CD14-positive monocyte (primary cell): Measurements from ENCODE around the gene ANO7. TPM values are rescaled to one million over a fixed set of nuclear protein-coding genes. Genes with fewer than 3 reads are reported as not detected.

Experiments
- DNase-seq, 3 donors: peaks; one replicate each; pipeline ENCODE4 v3.0.0-alpha.2; 2011 to 2022
- H2AFZ ChIP-seq: 2 replicates; pipeline ENCODE4 v1.6.0; 2012; ENCODE audit warnings: mild to moderate bottlenecking, low read depth, low read length, inconsistent platforms; ENCODE audit not compliant: insufficient read depth, poor library complexity, severe bottlenecking
- H3K27ac ChIP-seq, 2 donors: 1 replicate in 1 of 2; 2 replicates in 1 of 2; pipeline ENCODE4 v1.5.1; 2012 to 2013; ENCODE audit warnings: low read length in 2 of 2, control low read depth in 1 of 2, inconsistent platforms in 1 of 2, low read depth in 1 of 2, mild to moderate bottlenecking in 1 of 2
- H3K27me3 ChIP-seq, 2 donors: one replicate each; pipeline versions ENCODE4 v1.6.0 to v1.6.1; 2011 to 2013; ENCODE audit warnings: low read length in 2 of 2; ENCODE audit not compliant: control insufficient read depth in 2 of 2, insufficient read depth in 2 of 2
- H3K36me3 ChIP-seq, 2 donors: replicated peaks in 1 of 2; 1 replicate in 1 of 2; 2 replicates in 1 of 2; pipeline versions ENCODE4 v1.5.1 to v1.6.1; 2012 to 2013; ENCODE audit warnings: low read length in 2 of 2, control low read depth in 1 of 2, inconsistent platforms in 1 of 2, mild to moderate bottlenecking in 1 of 2; ENCODE audit not compliant: insufficient read depth in 2 of 2, control insufficient read depth in 1 of 2
- H3K4me1 ChIP-seq, 2 donors: 1 replicate in 1 of 2; 2 replicates in 1 of 2; pipeline versions ENCODE4 v1.5.1 to v1.6.1; 2012 to 2013; ENCODE audit warnings: low read length in 2 of 2, control low read depth in 1 of 2, inconsistent platforms in 1 of 2, mild to moderate bottlenecking in 1 of 2, moderate library complexity in 1 of 2; ENCODE audit not compliant: insufficient read depth in 2 of 2, control insufficient read depth in 1 of 2
- H3K4me2 ChIP-seq: replicated peaks from 2 replicates; pipeline ENCODE3; 2012; ENCODE audit warnings: low read length, moderate library complexity, mild to moderate bottlenecking; ENCODE audit not compliant: poor library complexity, severe bottlenecking; ENCODE audit errors: extremely low read depth
- H3K4me3 ChIP-seq, 3 experiments: fragments of 200-600 bp in 1 of 3; sonication (generic) in 1 of 3; replicated peaks in 1 of 3; 1 replicate in 2 of 3; 2 replicates in 1 of 3; pipeline ENCODE4 v1.5.1; 2011 to 2013; ENCODE audit warnings: low read length in 3 of 3, mild to moderate bottlenecking in 3 of 3, control low read depth in 2 of 3, low read depth in 2 of 3, inconsistent platforms in 1 of 3, moderate library complexity in 1 of 3
- H3K79me2 ChIP-seq: 2 replicates; pipeline ENCODE4 v1.6.0; 2012; ENCODE audit warnings: mild to moderate bottlenecking, control low read depth, inconsistent platforms, low read length, moderate library complexity; ENCODE audit not compliant: insufficient read depth
- H3K9ac ChIP-seq: 2 replicates; pipeline ENCODE4 v1.6.0; 2017; ENCODE audit warnings: low read length, mild to moderate bottlenecking; ENCODE audit not compliant: insufficient read depth, poor library complexity, severe bottlenecking
- H3K9me3 ChIP-seq, 2 donors: replicated peaks in 1 of 2; 1 replicate in 1 of 2; 2 replicates in 1 of 2; pipeline versions ENCODE4 v1.5.1 to v1.6.1; 2012 to 2013; ENCODE audit warnings: low read length in 2 of 2, control low read depth in 1 of 2; ENCODE audit not compliant: control insufficient read depth in 1 of 2, insufficient read depth in 1 of 2
- H4K20me1 ChIP-seq: 2 replicates; pipeline ENCODE4 v1.6.0; 2012; ENCODE audit warnings: mild to moderate bottlenecking, low read length, control low read depth, moderate library complexity; ENCODE audit not compliant: insufficient read depth
- H3K27ac Mint-ChIP-seq, 7 donors: one replicate each; pipeline ENCODE4 v1.8.0; 2020; ENCODE audit warnings: mild to moderate bottlenecking in 7 of 7, mixed read lengths in 7 of 7, moderate library complexity in 6 of 7, inconsistent platforms in 2 of 7
- H3K27me3 Mint-ChIP-seq, 3 donors: one replicate each; pipeline ENCODE4 v1.8.0; 2021 to 2022; ENCODE audit warnings: low read depth in 3 of 3, mild to moderate bottlenecking in 3 of 3, mixed read lengths in 3 of 3, moderate library complexity in 3 of 3, inconsistent platforms in 1 of 3
- H3K36me3 Mint-ChIP-seq, 2 donors: one replicate each; pipeline ENCODE4 v1.8.0; 2020; ENCODE audit warnings: mixed read lengths in 2 of 2, inconsistent platforms in 1 of 2, mild to moderate bottlenecking in 1 of 2
- H3K4me1 Mint-ChIP-seq: one replicate; pipeline ENCODE4 v1.8.0; 2020; ENCODE audit warnings: mild to moderate bottlenecking, mixed read lengths
- H3K4me3 Mint-ChIP-seq, 2 donors: one replicate each; pipeline ENCODE4 v1.8.0; 2020; ENCODE audit warnings: mild to moderate bottlenecking in 2 of 2, mixed read lengths in 2 of 2, moderate library complexity in 1 of 2
- H3K9me3 Mint-ChIP-seq, 7 donors: one replicate each; pipeline ENCODE4 v1.8.0; 2020 to 2022; ENCODE audit warnings: mixed read lengths in 7 of 7, mild to moderate bottlenecking in 6 of 7, moderate library complexity in 6 of 7, inconsistent platforms in 2 of 7
- WGBS: methylation state at CpG from one replicate; pipeline ENCODE4 v1.1.5; 2013; ENCODE audit warnings: missing lambda C conversion rate; ENCODE audit not compliant: insufficient coverage; 5-methylcytosine and 5-hydroxymethylcytosine counted together
- intact Hi-C, 2 donors: fragments of 100-400 bp; cut with micrococcal nuclease; formaldehyde crosslinking; loops; one replicate each; pipeline versions ENCODE4 v1.15.0 to v1.15.1; 2023
- polyA plus RNA-seq, 3 donors: library from polyadenylated mRNA; depleted of rRNA in 1 of 3; unstranded in 2 of 3; stranded (reverse) in 1 of 3; fragments of 300-500 nt in 2 of 3; fragments of >200 nt in 1 of 3; fragmentation: Illumina TruSeq in 2 of 3; gene quantifications; 1 replicate in 2 of 3; 2 replicates in 1 of 3; pipeline ENCODE4 v1.2.3, GENCODE V29; 2012 to 2021
- TF ChIP-seq, protein P1 (sequence below): fragments of 200-600 bp; IDR thresholded peaks from one replicate; pipeline ENCODE4 v1.8.0; 2022; ENCODE audit warnings: antibody characterized with exemption, mild to moderate bottlenecking

The ANO7 gene
- polyA plus RNA-seq, 3 donors: 0.03 TPM; not detected in 2

DNA sequence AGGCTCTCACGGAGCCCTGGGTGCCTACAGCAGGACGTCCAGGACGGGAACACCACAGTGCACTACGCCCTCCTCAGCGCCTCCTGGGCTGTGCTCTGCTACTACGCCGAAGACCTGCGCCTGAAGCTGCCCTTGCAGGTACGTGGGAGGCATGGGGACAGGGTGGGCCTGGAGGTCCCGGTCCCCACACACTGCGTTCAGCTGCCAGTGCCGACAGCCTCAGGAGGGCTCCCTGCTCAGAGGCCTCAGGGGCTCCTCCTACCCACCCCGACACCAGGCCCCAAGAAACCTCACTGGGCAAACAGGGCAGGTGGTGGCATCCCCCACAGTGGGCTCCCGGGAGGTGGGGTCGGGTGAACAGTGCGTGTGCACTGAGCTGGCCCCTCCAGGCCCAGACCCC is 10.8 kb downstream of the ANO7 start:
- TF ChIP-seq, protein P1, sequence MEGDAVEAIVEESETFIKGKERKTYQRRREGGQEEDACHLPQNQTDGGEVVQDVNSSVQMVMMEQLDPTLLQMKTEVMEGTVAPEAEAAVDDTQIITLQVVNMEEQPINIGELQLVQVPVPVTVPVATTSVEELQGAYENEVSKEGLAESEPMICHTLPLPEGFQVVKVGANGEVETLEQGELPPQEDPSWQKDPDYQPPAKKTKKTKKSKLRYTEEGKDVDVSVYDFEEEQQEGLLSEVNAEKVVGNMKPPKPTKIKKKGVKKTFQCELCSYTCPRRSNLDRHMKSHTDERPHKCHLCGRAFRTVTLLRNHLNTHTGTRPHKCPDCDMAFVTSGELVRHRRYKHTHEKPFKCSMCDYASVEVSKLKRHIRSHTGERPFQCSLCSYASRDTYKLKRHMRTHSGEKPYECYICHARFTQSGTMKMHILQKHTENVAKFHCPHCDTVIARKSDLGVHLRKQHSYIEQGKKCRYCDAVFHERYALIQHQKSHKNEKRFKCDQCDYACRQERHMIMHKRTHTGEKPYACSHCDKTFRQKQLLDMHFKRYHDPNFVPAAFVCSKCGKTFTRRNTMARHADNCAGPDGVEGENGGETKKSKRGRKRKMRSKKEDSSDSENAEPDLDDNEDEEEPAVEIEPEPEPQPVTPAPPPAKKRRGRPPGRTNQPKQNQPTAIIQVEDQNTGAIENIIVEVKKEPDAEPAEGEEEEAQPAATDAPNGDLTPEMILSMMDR: no peak
- no peak for DNase-seq
- WGBS: 93% methylated on average over 16 of the region's 16 CpGs
- H4K20me1 ChIP-seq: no peaks in the 10 kb centered on the region
- no peak overlapping the region for H3K9ac ChIP-seq
- no peak overlapping the region for H3K4me3 ChIP-seq
- Mint-ChIP-seq H3K27ac (no peak overlapping the region), H3K4me3 (no peak overlapping the region), H3K27me3 (peaks cover 0 to 4% (median 1%) of the 10 kb centered on the region in 3 donors), H3K36me3 (no peaks in the 10 kb centered on the region), H3K4me1 (peaks cover 9% of the 10 kb centered on the region), H3K9me3 (no peaks in the 10 kb centered on the region)
- H2AFZ ChIP-seq: no peak overlapping the region
- no peaks in the 10 kb centered on the region for H3K79me2 ChIP-seq
- intact Hi-C loops: no loop called here
- H3K9me3 ChIP-seq: no peaks in the 10 kb centered on the region
- H3K27ac ChIP-seq: no peak overlapping the region
- H3K4me1 ChIP-seq: peaks cover 3 to 8% of the 10 kb centered on the region in 2 donors
- H3K36me3 ChIP-seq: no peaks in the 10 kb centered on the region
- H3K27me3 ChIP-seq: no peaks in the 10 kb centered on the region
- H3K4me2 ChIP-seq: no peak overlapping the region

DNA sequence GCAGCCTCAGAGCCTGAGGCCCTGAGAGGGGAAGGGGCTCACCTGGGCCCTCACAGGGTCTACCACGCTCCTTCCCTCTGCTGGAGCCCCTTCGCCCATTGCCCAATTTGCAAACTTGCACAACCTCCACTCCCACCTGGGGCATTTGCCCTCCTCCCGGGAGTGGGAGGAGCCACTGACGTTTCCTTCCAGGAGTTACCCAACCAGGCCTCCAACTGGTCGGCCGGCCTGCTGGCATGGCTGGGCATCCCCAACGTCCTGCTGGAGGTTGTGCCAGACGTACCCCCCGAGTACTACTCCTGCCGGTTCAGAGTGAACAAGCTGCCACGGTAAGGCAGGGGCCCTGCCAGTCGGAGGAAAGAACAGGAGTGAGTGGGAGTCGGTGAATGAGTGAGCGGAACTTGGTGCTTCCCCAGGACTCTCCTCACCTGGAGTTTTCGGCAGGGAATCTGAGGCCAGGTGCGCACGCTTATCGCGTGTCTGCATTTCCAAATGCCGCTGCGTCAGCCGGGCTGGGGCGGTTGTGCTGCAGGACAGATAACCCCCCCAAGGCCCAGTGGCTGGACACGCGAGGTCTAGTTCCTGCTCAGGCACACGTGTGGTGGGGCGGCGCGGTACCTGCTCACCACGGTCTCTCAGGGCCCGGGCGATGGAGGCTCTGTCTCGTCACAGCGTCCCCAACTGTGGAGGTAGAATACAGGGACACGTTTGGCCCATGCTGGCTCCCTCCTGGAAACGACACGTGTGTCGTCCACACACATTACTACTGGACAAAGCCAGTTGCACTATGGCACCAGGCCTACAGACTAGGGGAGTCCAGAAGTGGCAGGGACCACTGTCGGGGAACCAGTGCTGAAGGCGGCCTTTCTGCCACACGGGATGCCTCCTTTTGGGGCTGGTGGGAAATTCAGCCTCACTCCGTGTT is 11.7 kb downstream of the ANO7 start:
- Histone ChIP-seq H3K27ac (no peak overlapping the region), H3K9me3 (no peaks in the 10 kb centered on the region), H3K4me1 (peaks cover 3 to 8% of the 10 kb centered on the region in 2 donors), H3K4me3 (no peak overlapping the region), H3K9ac (no peak overlapping the region), H4K20me1 (no peaks in the 10 kb centered on the region), H3K4me2 (no peak overlapping the region), H3K27me3 (no peaks in the 10 kb centered on the region), H3K36me3 (no peaks in the 10 kb centered on the region), H2AFZ (no peak overlapping the region), H3K79me2 (no peaks in the 10 kb centered on the region)
- Mint-ChIP-seq H3K4me1 (peaks cover 9% of the 10 kb centered on the region), H3K27me3 (peaks cover 0 to 1% (median 0%) of the 10 kb centered on the region in 3 donors), H3K27ac (no peak overlapping the region), H3K9me3 (no peaks in the 10 kb centered on the region), H3K4me3 (no peak overlapping the region), H3K36me3 (no peaks in the 10 kb centered on the region)
- intact Hi-C loops: no loop called here
- TF ChIP-seq, protein P1: no peak
- WGBS: 78% methylated on average over 40 of the region's 42 CpGs
- no peak for DNase-seq
